ENCODE results near the gene TAF7L.

GRCh38 chrX:101237041-101237440 is 54.1 kb downstream of the TAF7L start:
- TF ChIP-seq EZH2phosphoT487 (IDR thresholded peaks at IDR 0.05; ENCODE audit: borderline replicate concordance, low read depth): no peak
- TF ChIP-seq YY1 (IDR thresholded peaks at IDR 0.05; ENCODE audit: low read depth): no peak
- TF ChIP-seq GABPA (IDR thresholded peaks at IDR 0.05; ENCODE audit: low read depth): no peak
- no peak for TF ChIP-seq CTCF (IDR thresholded peaks at IDR 0.05)
- TF ChIP-seq MEF2A (IDR thresholded peaks at IDR 0.05; ENCODE audit: borderline replicate concordance, low read depth): no peak
- no peak for TF ChIP-seq ELF1 (IDR thresholded peaks at IDR 0.05)
- TF ChIP-seq PBX3 (IDR thresholded peaks at IDR 0.05): no peak
- no peak for TF ChIP-seq ZBTB33 (IDR thresholded peaks at IDR 0.05; ENCODE audit: borderline replicate concordance, low read depth)
- TF ChIP-seq NFIC (IDR thresholded peaks at IDR 0.05; ENCODE audit: borderline replicate concordance): no peak
